ENCODE results near the gene ZNF222.

The ZNF222 gene

GRCh38 chr19:44002212-44002565, 23.0 kb upstream of the ZNF222 start:
- in situ Hi-C loops (cut with MboI; ENCODE audit: low pct_unique_long_range_greater_than_20kb, low sequenced_read_pairs, unreplicated experiment) = no loop called here
- DNase-seq (ENCODE audit: low spot score) = no peak
- no peak for TF ChIP-seq CTCF (IDR thresholded peaks at IDR 0.05; ENCODE audit: extremely low read depth, insufficient read depth, missing control alignments)

GRCh38 chr19:44002566-44003460, 22.4 kb upstream of the ZNF222 start, which contains the start of gene ZNF230:
Gene ZNF230, plus strand, starts transcription at chr19:44002957. Its CDS starts 4,122 bp downstream, at chr19:44007079.
- DNase-seq (ENCODE audit: low spot score) = peak; percentile 79
- TF ChIP-seq CTCF (IDR thresholded peaks at IDR 0.05; ENCODE audit: extremely low read depth, insufficient read depth, missing control alignments) = no peak

DNA sequence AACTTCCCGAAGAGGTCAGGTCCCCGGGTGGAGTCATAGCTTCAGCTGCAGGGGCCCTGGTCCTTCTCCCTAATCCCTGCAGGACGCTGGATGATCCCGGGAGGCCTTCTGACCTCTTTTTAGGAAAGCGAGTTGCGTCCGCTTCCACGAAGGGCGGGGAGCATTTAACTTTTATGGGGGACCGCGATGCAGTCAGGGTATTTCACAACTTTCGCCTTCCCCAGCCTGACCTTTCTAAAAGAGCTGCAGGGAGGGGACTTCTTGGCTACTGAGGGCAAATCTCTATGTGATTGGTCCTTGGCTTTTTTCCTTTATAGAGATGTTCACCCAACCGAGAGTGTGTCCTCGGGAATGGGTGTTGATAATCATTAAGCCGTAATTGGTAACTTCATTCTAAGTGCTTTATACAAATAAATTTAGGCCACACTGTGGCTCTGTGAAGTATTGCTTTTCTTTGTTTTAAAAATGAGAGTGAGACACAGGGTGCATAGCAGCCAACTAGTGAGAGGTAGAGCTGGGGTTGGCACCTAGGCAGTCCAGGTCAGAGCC, 21.6 kb upstream of the ZNF222 start:
- no peak for TF ChIP-seq CTCF (IDR thresholded peaks at IDR 0.05; ENCODE audit: extremely low read depth, insufficient read depth, missing control alignments)
- in situ Hi-C loops (cut with MboI; ENCODE audit: low pct_unique_long_range_greater_than_20kb, low sequenced_read_pairs, unreplicated experiment) = no loop called here
- DNase-seq (ENCODE audit: low spot score) = peak; percentile 18

More at GRCh38 chr19:44002566-44003460, 22.4 kb upstream of the ZNF222 start, which contains the start of gene ZNF230:
- in situ Hi-C loops (cut with MboI; ENCODE audit: low pct_unique_long_range_greater_than_20kb, low sequenced_read_pairs, unreplicated experiment) = no loop called here

- no peak for DNase-seq (ENCODE audit: low spot score)
- TF ChIP-seq CTCF (IDR thresholded peaks at IDR 0.05; ENCODE audit: extremely low read depth, insufficient read depth, missing control alignments) = no peak
- in situ Hi-C loops (cut with MboI; ENCODE audit: low pct_unique_long_range_greater_than_20kb, low sequenced_read_pairs, unreplicated experiment) = no loop called here
These were observed 19.2 kb upstream of the ZNF222 start for GRCh38 chr19:44005973-44006372.

DNA sequence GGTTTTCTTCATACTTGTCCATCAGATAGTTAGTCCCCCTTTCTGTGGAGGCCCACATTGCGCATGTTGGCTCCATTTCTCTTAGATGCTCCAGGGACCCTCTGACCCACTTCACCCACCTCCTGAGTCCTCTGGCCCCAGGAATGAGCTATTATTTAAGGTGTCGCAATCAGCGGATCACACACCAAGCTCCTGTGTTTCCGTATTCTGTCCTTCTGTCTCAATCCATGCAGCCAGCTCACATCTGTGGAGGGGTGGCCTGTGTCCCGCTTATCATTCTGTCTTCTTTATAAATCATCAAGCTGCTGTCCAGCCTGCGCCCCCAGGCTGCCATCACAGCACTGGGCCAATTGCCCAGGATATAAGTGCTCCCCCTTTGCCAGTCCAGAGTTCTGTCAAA, 17.7 kb upstream of the ZNF222 start:
- in situ Hi-C loops (cut with MboI; ENCODE audit: low pct_unique_long_range_greater_than_20kb, low sequenced_read_pairs, unreplicated experiment) = no loop called here
- DNase-seq (ENCODE audit: low spot score) = no peak
- TF ChIP-seq CTCF (IDR thresholded peaks at IDR 0.05; ENCODE audit: extremely low read depth, insufficient read depth, missing control alignments) = no peak

- in situ Hi-C loops (cut with MboI; ENCODE audit: low pct_unique_long_range_greater_than_20kb, low sequenced_read_pairs, unreplicated experiment) = no loop called here
- no peak for DNase-seq (ENCODE audit: low spot score)
- no peak for TF ChIP-seq CTCF (IDR thresholded peaks at IDR 0.05; ENCODE audit: extremely low read depth, insufficient read depth, missing control alignments)
These were observed 14.7 kb upstream of the ZNF222 start for GRCh38 chr19:44010468-44010867.
